HCT116 (cell line): ENCODE measurements around the gene AGFG2. TPM values are rescaled to one million over a fixed set of nuclear protein-coding genes. Genes with fewer than 3 reads are reported as not detected.
A peak's percentile ranks its signal among the peaks of the same experiment; 100 is the strongest.
"Not testable (repeated sequence)": the region's sequence is repeated elsewhere in the genome, so short reads cannot be mapped to it uniquely, and the experiment has no call there.

Source experiments
- ATAC-seq: fragments of 200-7000 bp; cut with Tn5 transposase; 2 replicates; pipeline ENCODE4 v1.9.1; 2020; ENCODE audit warnings: mild to moderate bottlenecking, moderate library complexity
- BruUV-seq: library from RNA; stranded (reverse); fragments of 400-500 nt; replicated peaks from 2 replicates; lab custom pipeline; 2021; lab: Mats Ljungman, UMichigan
- CTCF ChIA-PET: fragments of 300-600 bp; sonication (Branson Sonifier 250); formaldehyde crosslinking; loops from one replicate; lab custom pipeline; 2021; ENCODE audit warnings: antibody characterized with exemption; lab: Charles Lee
- POLR2A ChIA-PET: fragments of 300-600, 350-600 bp; sonication (Branson Sonifier 250); formaldehyde crosslinking; loops from one replicate; lab custom pipeline; 2021; ENCODE audit warnings: antibody characterized with exemption; lab: Charles Lee
- RAD21 ChIA-PET, 2 experiments: fragments of 300-600 bp; sonication (Branson Sonifier 250); formaldehyde crosslinking; loops; one replicate each; lab custom pipeline; 2023; ENCODE audit warnings: low total read pairs in 2 of 2; ENCODE audit not compliant: uncharacterized antibody in 2 of 2, unreplicated experiment in 2 of 2, low non-redundant PET in 1 of 2; lab: Charles Lee
- DNase-seq: peaks from one replicate; pipeline ENCODE4 v3.0.0-alpha.2; 2010; ENCODE audit warnings: low read depth, low spot score
- H2AFZ ChIP-seq: fragments of 200-600 bp; shearing (Covaris generic), sonication (generic); 2 replicates; pipeline ENCODE4 v1.6.1; 2017; ENCODE audit warnings: low read depth, mixed run types, mixed read lengths, antibody characterized with exemption, low read length; ENCODE audit not compliant: poor library complexity, severe bottlenecking
- H3K27ac ChIP-seq: 2 replicates; pipeline ENCODE4 v1.5.1; 2012; ENCODE audit warnings: low read depth, low read length
- H3K27me3 ChIP-seq: fragments of 200-600 bp; sonication (generic); 2 replicates; pipeline ENCODE4 v1.6.1; 2016; ENCODE audit warnings: mixed run types, low read length, mixed read lengths; ENCODE audit not compliant: insufficient read depth
- H3K36me3 ChIP-seq, 2 experiments: fragments of 200-500 bp in 1 of 2; fragments of 200-600 bp in 1 of 2; sonication (Bioruptor generic) in 1 of 2; sonication (generic) in 1 of 2; 2 replicates each; pipeline versions ENCODE4 v1.5.1 to v1.6.1; 2014 to 2016; ENCODE audit warnings: low read length in 2 of 2, inconsistent platforms in 1 of 2, mixed read lengths in 1 of 2, mixed run types in 1 of 2; ENCODE audit not compliant: insufficient read depth in 2 of 2, control insufficient read depth in 1 of 2
- H3K4me1 ChIP-seq, 2 experiments: fragments of 200-600 bp in 1 of 2; sonication (generic) in 1 of 2; 2 replicates each; pipeline versions ENCODE4 v1.5.1 to v1.6.1; 2012 to 2017; ENCODE audit warnings: low read length in 2 of 2, inconsistent platforms in 1 of 2, mild to moderate bottlenecking in 1 of 2, mixed read lengths in 1 of 2, mixed run types in 1 of 2, moderate library complexity in 1 of 2; ENCODE audit not compliant: insufficient read depth in 2 of 2, control insufficient read depth in 1 of 2
- H3K4me2 ChIP-seq: fragments of 200-600 bp; sonication (generic); 2 replicates; pipeline ENCODE4 v1.6.1; 2017; ENCODE audit warnings: mixed run types, low read length, mixed read lengths
- H3K4me3 ChIP-seq, 2 experiments: fragments of 200-600 bp in 1 of 2; sonication (generic) in 1 of 2; replicated peaks in 1 of 2; 2 replicates each; pipeline ENCODE4 v1.5.1; 2011 to 2016; ENCODE audit warnings: low read length in 2 of 2, control low read depth in 1 of 2, low read depth in 1 of 2, mild to moderate bottlenecking in 1 of 2, mixed read lengths in 1 of 2, mixed run types in 1 of 2
- H3K79me2 ChIP-seq: fragments of 200-600 bp; sonication (generic); 2 replicates; pipeline ENCODE4 v1.6.1; 2017; ENCODE audit warnings: mild to moderate bottlenecking, mixed run types, low read length, moderate library complexity, mixed read lengths; ENCODE audit not compliant: insufficient read depth
- H3K9ac ChIP-seq: fragments of 200-600 bp; sonication (generic); 2 replicates; pipeline ENCODE4 v1.6.1; 2016; ENCODE audit warnings: low read length, mixed read lengths
- H3K9me2 ChIP-seq: fragments of 200-600 bp; sonication (generic), shearing (Covaris generic); 2 replicates; pipeline ENCODE4 v1.6.1; 2017; ENCODE audit warnings: mixed run types, mild to moderate bottlenecking, moderate library complexity; ENCODE audit not compliant: insufficient read depth
- H3K9me3 ChIP-seq, 2 experiments: fragments of 200-500 bp in 1 of 2; fragments of 200-600 bp in 1 of 2; sonication (Bioruptor generic) in 1 of 2; sonication (generic) in 1 of 2; 2 replicates each; pipeline ENCODE4 v1.6.1; 2014 to 2017; ENCODE audit warnings: low read length in 2 of 2, mixed read lengths in 2 of 2, inconsistent platforms in 1 of 2, low read depth in 1 of 2, mild to moderate bottlenecking in 1 of 2, mixed run types in 1 of 2, moderate library complexity in 1 of 2; ENCODE audit not compliant: control insufficient read depth in 1 of 2, insufficient read depth in 1 of 2
- H4K20me1 ChIP-seq: fragments of 200-600 bp; sonication (generic), shearing (Covaris generic); 2 replicates; pipeline ENCODE4 v1.6.1; 2017; ENCODE audit warnings: mixed run types, mild to moderate bottlenecking, moderate library complexity; ENCODE audit not compliant: insufficient read depth
- ELF1 ChIP-seq: IDR thresholded peaks from 2 replicates; pipeline ENCODE4 v1.6.1; 2012; ENCODE audit warnings: low read depth, borderline replicate concordance
- SP1 ChIP-seq: IDR thresholded peaks from 2 replicates; pipeline ENCODE4 v1.6.1; 2012; ENCODE audit warnings: low read depth
- intact Hi-C: fragments of 100-400 bp; cut with micrococcal nuclease; formaldehyde crosslinking; loops from 2 replicates; pipeline ENCODE4 v1.10.0; 2022
- total RNA-seq: library from RNA; stranded (reverse); gene quantifications from one replicate; pipeline ENCODE4 v1.2.1, GENCODE V29; 2021; ENCODE audit not compliant: unreplicated experiment
- TF ChIP-seq, protein P1 (sequence below): IDR thresholded peaks from 2 replicates; pipeline ENCODE4 v1.6.1; 2012

Gene AGFG2
- total RNA-seq, 1 experiment from 2014 or later: 14.0 TPM

DNA sequence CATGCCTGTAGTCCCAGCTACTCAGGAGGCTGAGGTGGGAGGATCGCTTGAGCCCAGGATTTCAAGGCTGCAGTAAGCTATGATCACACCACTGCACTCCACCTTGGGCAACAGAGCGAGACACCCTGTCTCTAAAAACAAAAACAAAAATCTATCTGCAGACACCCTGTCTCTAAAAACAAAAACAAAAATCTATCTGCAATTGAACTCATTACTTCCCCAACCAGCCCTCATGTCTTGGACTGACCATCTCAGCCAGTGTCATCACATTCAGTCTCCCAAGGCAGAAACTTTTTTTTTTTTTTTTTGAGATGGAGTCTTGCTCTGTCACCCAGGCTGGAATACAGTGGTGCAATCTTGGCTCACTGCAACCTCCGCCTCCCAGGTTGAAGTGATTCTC is 35.0 kb upstream of the AGFG2 start:
- intact Hi-C loops: not testable (repeated sequence)
- H3K27ac ChIP-seq: peak overlapping the region; percentile 83

DNA sequence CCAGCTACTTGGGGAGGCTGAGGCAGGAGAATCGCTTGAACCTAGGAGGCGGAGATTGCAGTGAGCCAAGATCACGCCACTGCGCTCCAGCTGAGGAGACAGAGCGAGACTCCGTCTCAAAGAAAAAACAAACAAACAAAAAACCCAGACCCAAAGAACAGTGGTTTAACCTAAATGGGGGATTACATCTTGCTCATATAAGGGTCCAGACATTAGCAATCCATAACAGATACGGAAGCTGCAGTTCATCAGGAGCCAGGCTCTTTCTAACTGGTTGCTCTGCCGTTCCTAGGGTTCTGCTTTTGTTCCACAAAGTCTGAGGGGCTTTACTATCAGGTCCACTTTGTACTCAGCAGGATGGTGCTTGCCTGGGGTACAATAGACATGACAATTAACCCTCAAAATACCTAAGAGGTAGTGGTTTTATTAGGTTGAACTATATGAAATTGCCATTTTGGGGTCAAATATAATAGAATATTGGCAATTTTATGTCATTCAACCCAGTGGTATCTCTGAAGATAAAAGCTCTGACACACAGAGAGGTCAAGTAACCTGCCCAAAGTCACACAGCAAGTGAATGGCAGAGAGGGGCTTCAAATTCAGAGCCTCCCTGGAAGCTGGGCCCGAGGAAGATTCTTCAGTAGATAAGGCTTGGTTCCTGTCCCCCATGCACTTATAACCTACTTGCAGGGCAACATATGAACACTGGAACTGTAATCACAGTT is 34.0 kb upstream of the AGFG2 start:
- no peaks in the 10 kb centered on the region for H3K9me3 ChIP-seq
- ChIA-PET RAD21 (no interaction called here), CTCF (no interaction called here), POLR2A (no interaction called here)
- no peak for DNase-seq
- no peak overlapping the region for H3K4me2 ChIP-seq
- TF ChIP-seq, protein P1, sequence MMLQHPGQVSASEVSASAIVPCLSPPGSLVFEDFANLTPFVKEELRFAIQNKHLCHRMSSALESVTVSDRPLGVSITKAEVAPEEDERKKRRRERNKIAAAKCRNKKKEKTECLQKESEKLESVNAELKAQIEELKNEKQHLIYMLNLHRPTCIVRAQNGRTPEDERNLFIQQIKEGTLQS: no peak
- TF ChIP-seq SP1: no peak
- no peak for TF ChIP-seq ELF1
- H3K27me3 ChIP-seq: no peaks in the 10 kb centered on the region
- H3K9ac ChIP-seq: no peak overlapping the region
- intact Hi-C loops: no loop called here
- ATAC-seq: no peak
- H3K4me1 ChIP-seq: peaks cover 29 to 56% of the 10 kb centered on the region in 2 experiments
- no peak overlapping the region for H3K27ac ChIP-seq
- no peak overlapping the region for H2AFZ ChIP-seq
- no peaks in the 10 kb centered on the region for H3K9me2 ChIP-seq
- H4K20me1 ChIP-seq: no peaks in the 10 kb centered on the region
- no peak overlapping the region for H3K4me3 ChIP-seq
- no peaks in the 10 kb centered on the region for H3K79me2 ChIP-seq
- no TSS peak for BruUV-seq
- no peaks in the 10 kb centered on the region for H3K36me3 ChIP-seq

More for the DNA sequence above, 35.0 kb upstream of the AGFG2 start:
- CTCF ChIA-PET, H3K9me2 ChIP-seq, H3K79me2 ChIP-seq, H3K27me3 ChIP-seq, BruUV-seq, RAD21 ChIA-PET, H4K20me1 ChIP-seq, ATAC-seq, H3K9me3 ChIP-seq, DNase-seq, H3K36me3 ChIP-seq: not testable (repeated sequence)
- Histone ChIP-seq H3K9ac (peak overlapping the region; percentile 65), H3K4me2 (peak overlapping the region; percentile 94), H3K4me1 (peaks cover 29 to 56% of the 10 kb centered on the region in 2 experiments), H2AFZ (peak overlapping the region; percentile 89), H3K4me3 (peak overlapping the region in 1 of 2 experiments; percentile 60; a peak in 1 of 4 replicates)
- POLR2A ChIA-PET: interaction anchor here (1.4 kb wide), 1 partner anchor 82 kb away, joined by 3 read pairs; the partner anchor contains the start of gene FBXO24
